GM23248 (cell line): ENCODE measurements around the gene SUPT5H.

Experiments used
- EZH2 ChIP-seq: fragments of 200-600 bp; sonication (generic); IDR thresholded peaks from 2 replicates; pipeline ENCODE4 v1.6.1; 2018; ENCODE audit warnings: antibody characterized with exemption, mild to moderate bottlenecking; ENCODE audit not compliant: insufficient read depth, poor library complexity, severe bottlenecking
- EZH2phosphoT487 ChIP-seq: fragments of 200-600 bp; sonication (generic); IDR thresholded peaks from 2 replicates; pipeline ENCODE4 v1.6.1; 2018; ENCODE audit warnings: antibody characterized with exemption, moderate library complexity, mild to moderate bottlenecking, low read depth; ENCODE audit not compliant: insufficient read depth

- TF ChIP-seq EZH2phosphoT487 (no peak), EZH2 (no peak)
Observed at GRCh38 chr19:39398297-39398864, 47.0 kb upstream of the SUPT5H start.
